ENCODE results near the gene SNX30. TPM values are rescaled to one million over a fixed set of nuclear protein-coding genes. Genes with fewer than 3 reads are reported as not detected.

SNX30 gene
- total RNA-seq, 1 donor from 2014 or later: 12.8 TPM

DNA sequence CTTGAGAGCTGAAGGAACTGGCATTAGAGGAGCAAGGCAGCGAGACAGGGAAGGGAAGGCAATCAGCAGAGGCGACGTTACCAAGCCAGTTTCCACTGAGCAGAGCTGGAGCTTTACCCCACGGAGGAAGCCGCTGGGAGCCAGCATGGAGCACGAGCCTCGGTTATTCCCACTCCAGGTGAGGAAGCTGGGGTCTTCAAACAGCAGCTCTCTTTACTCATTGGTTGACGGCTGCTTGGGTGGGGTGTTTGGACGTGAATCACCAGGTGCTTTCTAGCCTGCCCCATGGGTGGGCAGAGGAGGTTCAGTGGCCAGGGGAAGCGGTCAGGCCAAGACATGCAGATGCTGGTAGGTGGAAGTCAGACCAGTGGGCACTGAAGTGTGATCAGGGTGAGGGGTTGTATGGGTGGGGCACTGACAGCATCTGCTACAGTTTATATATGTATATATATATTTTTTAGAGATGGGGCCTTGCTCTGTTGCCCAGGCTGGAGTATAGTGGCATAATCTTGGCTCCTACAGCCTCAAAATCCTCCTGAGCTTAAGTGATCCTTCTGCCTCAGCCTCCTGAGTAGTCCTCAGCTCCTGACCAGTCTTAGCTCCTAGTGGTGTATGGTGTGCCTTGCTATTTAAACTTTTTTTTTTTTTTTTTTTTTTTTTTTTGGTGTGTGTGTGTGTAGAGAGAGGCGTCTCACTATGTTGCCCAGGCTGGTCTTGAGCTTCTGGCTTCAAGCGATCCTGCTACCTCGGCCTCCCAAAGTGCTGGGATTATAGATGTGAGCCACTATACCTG lies 12.4 kb downstream of the SNX30 start:
- TF ChIP-seq, protein P1, sequence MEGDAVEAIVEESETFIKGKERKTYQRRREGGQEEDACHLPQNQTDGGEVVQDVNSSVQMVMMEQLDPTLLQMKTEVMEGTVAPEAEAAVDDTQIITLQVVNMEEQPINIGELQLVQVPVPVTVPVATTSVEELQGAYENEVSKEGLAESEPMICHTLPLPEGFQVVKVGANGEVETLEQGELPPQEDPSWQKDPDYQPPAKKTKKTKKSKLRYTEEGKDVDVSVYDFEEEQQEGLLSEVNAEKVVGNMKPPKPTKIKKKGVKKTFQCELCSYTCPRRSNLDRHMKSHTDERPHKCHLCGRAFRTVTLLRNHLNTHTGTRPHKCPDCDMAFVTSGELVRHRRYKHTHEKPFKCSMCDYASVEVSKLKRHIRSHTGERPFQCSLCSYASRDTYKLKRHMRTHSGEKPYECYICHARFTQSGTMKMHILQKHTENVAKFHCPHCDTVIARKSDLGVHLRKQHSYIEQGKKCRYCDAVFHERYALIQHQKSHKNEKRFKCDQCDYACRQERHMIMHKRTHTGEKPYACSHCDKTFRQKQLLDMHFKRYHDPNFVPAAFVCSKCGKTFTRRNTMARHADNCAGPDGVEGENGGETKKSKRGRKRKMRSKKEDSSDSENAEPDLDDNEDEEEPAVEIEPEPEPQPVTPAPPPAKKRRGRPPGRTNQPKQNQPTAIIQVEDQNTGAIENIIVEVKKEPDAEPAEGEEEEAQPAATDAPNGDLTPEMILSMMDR (IDR thresholded peaks at IDR 0.05; ENCODE audit: unreplicated experiment): no peak
- no peak for DNase-seq (ENCODE audit: low spot score)
- H3K36me3 Mint-ChIP-seq (ENCODE audit: low read depth, unreplicated experiment): no peaks in the 10 kb centered on the region
- no peaks in the 10 kb centered on the region for H3K9me3 Mint-ChIP-seq (ENCODE audit: unreplicated experiment)
- H3K4me1 Mint-ChIP-seq (ENCODE audit: unreplicated experiment): no peaks in the 10 kb centered on the region
- H3K27ac Mint-ChIP-seq (ENCODE audit: unreplicated experiment): no peak overlapping the region
- H3K27me3 Mint-ChIP-seq (ENCODE audit: unreplicated experiment): peaks cover 4% of the 10 kb centered on the region
- no peak overlapping the region for H3K4me3 Mint-ChIP-seq (ENCODE audit: unreplicated experiment)

DNA sequence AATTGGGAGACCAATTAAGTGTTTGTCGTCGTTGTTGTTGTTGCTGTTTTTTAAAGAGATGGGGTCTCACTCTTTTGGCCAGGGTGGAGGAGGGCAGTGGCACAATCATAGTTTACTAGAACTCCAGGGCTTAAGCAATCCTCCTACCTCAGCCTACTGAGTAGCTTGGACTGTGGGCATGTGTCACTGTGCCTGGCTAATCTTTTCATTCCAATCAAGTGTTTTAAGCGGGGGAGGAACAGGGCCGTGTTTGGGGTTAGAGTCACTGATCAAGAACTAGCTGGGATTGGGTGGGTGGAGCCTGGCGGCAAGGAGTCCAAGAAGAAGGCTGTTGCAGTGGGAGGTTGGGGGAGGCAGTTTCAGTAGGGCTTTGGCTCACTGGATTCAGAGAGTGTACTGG lies 13.8 kb downstream of the SNX30 start:
- Mint-ChIP-seq H3K4me3 (ENCODE audit: unreplicated experiment) (no peak overlapping the region), H3K27ac (ENCODE audit: unreplicated experiment) (no peak overlapping the region), H3K27me3 (ENCODE audit: unreplicated experiment) (peaks cover 4% of the 10 kb centered on the region), H3K9me3 (ENCODE audit: unreplicated experiment) (no peaks in the 10 kb centered on the region), H3K36me3 (ENCODE audit: low read depth, unreplicated experiment) (peaks cover 3% of the 10 kb centered on the region), H3K4me1 (ENCODE audit: unreplicated experiment) (no peaks in the 10 kb centered on the region)
- DNase-seq (ENCODE audit: low spot score): no peak
- TF ChIP-seq, protein P1 (IDR thresholded peaks at IDR 0.05; ENCODE audit: unreplicated experiment): no peak

DNA sequence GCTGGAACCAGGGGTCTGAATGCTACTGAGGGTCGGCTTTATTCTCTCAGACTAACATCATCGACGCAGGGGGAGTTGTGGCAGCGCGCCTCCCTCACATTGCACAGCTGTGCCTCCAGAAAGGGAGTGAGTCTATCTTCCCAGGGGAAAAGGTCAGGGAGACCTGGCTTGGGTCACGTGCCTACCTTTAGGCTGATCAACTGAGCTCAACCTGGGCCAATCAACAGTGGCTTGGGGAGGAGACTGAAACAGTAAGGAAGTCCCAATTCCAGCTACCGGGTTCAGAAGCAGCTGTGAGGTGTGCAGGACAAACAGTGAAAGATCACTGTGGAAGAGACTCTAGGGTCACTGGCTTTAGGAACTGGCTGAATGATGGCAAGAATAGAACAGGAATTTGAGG lies 14.3 kb downstream of the SNX30 start:
- H3K27me3 Mint-ChIP-seq (ENCODE audit: unreplicated experiment): peaks cover 5% of the 10 kb centered on the region
- no peak overlapping the region for H3K27ac Mint-ChIP-seq (ENCODE audit: unreplicated experiment)
- H3K4me3 Mint-ChIP-seq (ENCODE audit: unreplicated experiment): no peak overlapping the region
- TF ChIP-seq, protein P1 (IDR thresholded peaks at IDR 0.05; ENCODE audit: unreplicated experiment): no peak
- no peaks in the 10 kb centered on the region for H3K9me3 Mint-ChIP-seq (ENCODE audit: unreplicated experiment)
- H3K4me1 Mint-ChIP-seq (ENCODE audit: unreplicated experiment): no peaks in the 10 kb centered on the region
- peaks cover 8% of the 10 kb centered on the region for H3K36me3 Mint-ChIP-seq (ENCODE audit: low read depth, unreplicated experiment)
- DNase-seq (ENCODE audit: low spot score): no peak

DNA sequence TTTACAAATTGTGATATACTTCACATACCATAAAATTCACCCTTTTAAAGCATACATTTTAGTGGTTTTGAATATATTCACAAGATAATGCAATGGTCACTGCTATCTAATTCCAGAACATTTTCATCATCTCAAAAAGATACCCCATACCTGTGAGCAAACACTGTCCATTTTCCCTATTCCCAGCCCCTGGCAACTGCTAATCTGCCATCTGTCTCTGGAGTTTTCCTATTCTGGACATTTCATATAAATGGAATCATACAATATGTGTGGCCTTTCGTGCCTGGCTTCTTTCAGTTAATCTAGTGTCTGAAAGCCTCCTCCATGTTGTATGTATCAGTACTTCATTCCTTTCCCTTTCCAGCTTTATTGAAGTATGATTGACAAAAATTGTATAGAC lies 14.7 kb downstream of the SNX30 start:
- no peak for DNase-seq (ENCODE audit: low spot score)
- Mint-ChIP-seq H3K9me3 (ENCODE audit: unreplicated experiment) (no peaks in the 10 kb centered on the region), H3K4me3 (ENCODE audit: unreplicated experiment) (no peak overlapping the region), H3K27ac (ENCODE audit: unreplicated experiment) (no peak overlapping the region), H3K36me3 (ENCODE audit: low read depth, unreplicated experiment) (peaks cover 8% of the 10 kb centered on the region), H3K4me1 (ENCODE audit: unreplicated experiment) (no peaks in the 10 kb centered on the region), H3K27me3 (ENCODE audit: unreplicated experiment) (peaks cover 6% of the 10 kb centered on the region)
- TF ChIP-seq, protein P1 (IDR thresholded peaks at IDR 0.05; ENCODE audit: unreplicated experiment): no peak
